K562 (cell line): ENCODE measurements around the gene SPATA33. TPM values are rescaled to one million over a fixed set of nuclear protein-coding genes. Genes with fewer than 3 reads are reported as not detected.
A peak's percentile ranks its signal among the peaks of the same experiment; 100 is the strongest.

Experiments used
- ATAC-seq: fragments of 200-7000 bp; cut with Tn5 transposase; 3 replicates; pipeline ENCODE4 v1.9.1; 2020; ENCODE audit warnings: moderate library complexity
- BruUV-seq: library from RNA; stranded (reverse); fragments of 400-500 nt; replicated peaks from 2 replicates; lab custom pipeline; 2021; lab: Mats Ljungman, UMichigan
- CTCF ChIA-PET: fragments of 300-600 bp; formaldehyde crosslinking; extraction: SDS; loops from one replicate; lab custom pipeline; 2021; ENCODE audit warnings: low intra/inter-chr PET ratio; lab: Yijun Ruan, JAX
- POLR2A ChIA-PET: fragments of 300-600, 350-650 bp; sonication (Branson Sonifier 250); formaldehyde crosslinking; extraction: SDS; loops from one replicate; lab custom pipeline; 2021; ENCODE audit warnings: antibody characterized with exemption, inconsistent platforms; lab: Yijun Ruan, JAX
- DNase-seq, 4 experiments: peaks; one replicate each; pipeline versions ENCODE4 v3.0.0 to v3.0.0-alpha.2; 2011 to 2018; ENCODE audit warnings: low spot score in 3 of 4, mixed read lengths in 3 of 4; ENCODE audit errors: extremely low read depth in 1 of 4
- FAIRE-seq: peaks from 2 replicates; lab custom pipeline; 2011; peaks lifted over from hg19 to GRCh38; lab: Jason Lieb, UNC
- H2AFZ ChIP-seq: 2 replicates; pipeline ENCODE4 v1.6.0; 2011; ENCODE audit warnings: low read depth, low read length, control low read depth, inconsistent platforms
- H3K27ac ChIP-seq: fragments of 200-600 bp; 3 replicates; pipeline ENCODE4 v1.8.0; 2011; ENCODE audit warnings: low read depth, mild to moderate bottlenecking, control low read depth, inconsistent platforms, low read length, moderate library complexity, mixed read lengths; ENCODE audit errors: extremely low read depth
- H3K27me3 ChIP-seq, 2 experiments: fragments of 300-600 bp in 1 of 2; 2 replicates in 1 of 2; 3 replicates in 1 of 2; pipeline versions ENCODE4 v1.6.0 to v1.8.0; 2011; ENCODE audit warnings: inconsistent platforms in 2 of 2, low read length in 2 of 2, mild to moderate bottlenecking in 1 of 2, mixed read lengths in 1 of 2, moderate library complexity in 1 of 2; ENCODE audit not compliant: control insufficient read depth in 2 of 2, insufficient read depth in 2 of 2
- H3K36me3 ChIP-seq: fragments of 300-600 bp; 3 replicates; pipeline ENCODE4 v1.8.0; 2011; ENCODE audit warnings: mild to moderate bottlenecking, low read length, inconsistent platforms; ENCODE audit not compliant: control insufficient read depth, insufficient read depth
- H3K4me1 ChIP-seq, 2 experiments: fragments of 200-600 bp in 1 of 2; replicated peaks in 1 of 2; 2 replicates in 1 of 2; 3 replicates in 1 of 2; pipeline versions ENCODE4 v1.5.1 to v1.8.0; 2011; ENCODE audit warnings: inconsistent platforms in 2 of 2, low read length in 2 of 2, mild to moderate bottlenecking in 1 of 2, mixed read lengths in 1 of 2, moderate library complexity in 1 of 2; ENCODE audit not compliant: control insufficient read depth in 2 of 2, insufficient read depth in 2 of 2
- H3K4me2 ChIP-seq: 2 replicates; pipeline ENCODE4 v1.6.1; 2011; ENCODE audit warnings: low read length, control low read depth, inconsistent platforms, mixed read lengths; ENCODE audit not compliant: insufficient read depth
- H3K4me3 ChIP-seq: fragments of 200-600 bp; sonication (generic), shearing (Covaris generic); 2 replicates; pipeline ENCODE4 v1.5.1; 2016; ENCODE audit warnings: control low read depth, inconsistent platforms
- H3K79me2 ChIP-seq: fragments of 200-600 bp; 3 replicates; pipeline ENCODE4 v1.8.0; 2011; ENCODE audit warnings: low read length, inconsistent platforms; ENCODE audit not compliant: control insufficient read depth, insufficient read depth
- H3K9ac ChIP-seq, 2 experiments: 2 replicates each; pipeline versions ENCODE4 v1.6.0 to v1.6.1; 2011; ENCODE audit warnings: low read depth in 2 of 2, low read length in 2 of 2, control low read depth in 1 of 2, inconsistent platforms in 1 of 2, mild to moderate bottlenecking in 1 of 2, mixed read lengths in 1 of 2; ENCODE audit not compliant: insufficient read depth in 1 of 2
- H3K9me1 ChIP-seq: one replicate; pipeline ENCODE4 v1.6.0; 2011; ENCODE audit warnings: inconsistent platforms, mild to moderate bottlenecking, low read length, moderate library complexity; ENCODE audit not compliant: control insufficient read depth, insufficient read depth
- H3K9me3 ChIP-seq: replicated peaks from 2 replicates; pipeline ENCODE4 v1.5.1; 2011; ENCODE audit warnings: low read depth, low read length, inconsistent platforms; ENCODE audit not compliant: control insufficient read depth, insufficient read depth
- H4K20me1 ChIP-seq: replicated peaks from 2 replicates; pipeline ENCODE4 v1.6.1; 2011; ENCODE audit warnings: low read length, inconsistent platforms, mixed read lengths; ENCODE audit not compliant: control insufficient read depth, insufficient read depth
- EP400 ChIP-seq: fragments of 450-650 bp; IDR thresholded peaks from 2 replicates; pipeline ENCODE4 v1.6.1; 2017; ENCODE audit warnings: antibody characterized with exemption, mild to moderate bottlenecking, moderate library complexity
- GABPA ChIP-seq: fragments of 200-800 bp; sonication (Bioruptor generic); conservative IDR thresholded peaks from 2 replicates; pipeline ENCODE4 v1.6.1; 2016; ENCODE audit warnings: low read depth, missing genetic modification characterization, missing compliant biosample characterization
- HMGN3 ChIP-seq: IDR thresholded peaks from 2 replicates; pipeline ENCODE4 v1.6.1; 2011; ENCODE audit warnings: borderline replicate concordance, low read depth, mild to moderate bottlenecking, mixed read lengths, low read length; ENCODE audit not compliant: insufficient read length; ENCODE audit errors: extremely low read depth
- MTF1 ChIP-seq: fragments of 250-450 bp; sonication (Bioruptor Pico); IDR thresholded peaks from 2 replicates; pipeline ENCODE4 v1.9.0; 2021; ENCODE audit warnings: moderate library complexity, mild to moderate bottlenecking, inconsistent platforms, borderline replicate concordance
- POLR2G ChIP-seq: fragments of 200-400 bp; formaldehyde crosslinking; IDR thresholded peaks from 2 replicates; pipeline ENCODE4 v1.6.1; 2017; ENCODE audit warnings: low read depth, mild to moderate bottlenecking, antibody characterized with exemption, low read length, moderate library complexity
- WGBS: fragments of 100-300 bp; shearing (Covaris generic); methylation state at CpG from one replicate; pipeline ENCODE4 v1.1.6; 2016; ENCODE audit warnings: low coverage, mixed read lengths; ENCODE audit not compliant: insufficient coverage; ENCODE audit errors: missing lambda C conversion rate; 5-methylcytosine and 5-hydroxymethylcytosine counted together
- in situ Hi-C: fragments of 300-500 bp; cut with MboI; formaldehyde crosslinking; loops from 4 replicates; pipeline ENCODE4 v1.15.0; 2018; ENCODE audit warnings: inconsistent platforms, mixed read lengths
- intact Hi-C: fragments of 100-400 bp; cut with micrococcal nuclease; formaldehyde crosslinking; loops from 2 replicates; pipeline ENCODE4 v1.14.2; 2022
- polyA plus RNA-seq, 8 experiments: library from polyadenylated mRNA; depleted of rRNA in 4 of 8; stranded (reverse) in 5 of 8; unstranded in 3 of 8; fragments of >200 nt; fragmentation: Nextera tagmentation in 2 of 8; fragmentation: Illumina TruSeq in 1 of 8; extraction: Ambion mirVana in 2 of 8; extraction: Trizol in 1 of 8; gene quantifications; 2 replicates each; pipeline versions ENCODE4 v1.2.1 to v1.2.3, GENCODE V29; 2011 to 2014; ENCODE audit warnings: inconsistent platforms in 1 of 8, missing spikeins in 1 of 8
- total RNA-seq, 7 experiments: library from RNA; depleted of rRNA in 6 of 7; stranded (reverse); fragments of >200 nt in 6 of 7; fragmentation: Illumina TruSeq in 2 of 7; extraction: Trizol in 2 of 7; gene quantifications; 2 replicates each; pipeline versions ENCODE4 v1.2.1 to v1.2.3, GENCODE V29; 2011 to 2021; ENCODE audit warnings: low replicate concordance in 1 of 7
- TF ChIP-seq, protein P1 (sequence below): fragments of 450-650 bp; IDR thresholded peaks from 2 replicates; pipeline ENCODE4 v1.6.1; 2017; ENCODE audit warnings: mild to moderate bottlenecking, moderate library complexity
- TF ChIP-seq, protein P2 (sequence below): fragments of 450-650 bp; IDR thresholded peaks from 2 replicates; pipeline ENCODE4 v1.6.1; 2018; ENCODE audit warnings: mild to moderate bottlenecking, low read depth; ENCODE audit not compliant: partially characterized antibody

SPATA33 gene
- total and polyA plus RNA-seq, 9 of the 15 experiments (the other 6 are each of a cell fraction or from before 2014, with no cell fraction given): 4.0 to 20.0 (median 11.8) TPM

DNA sequence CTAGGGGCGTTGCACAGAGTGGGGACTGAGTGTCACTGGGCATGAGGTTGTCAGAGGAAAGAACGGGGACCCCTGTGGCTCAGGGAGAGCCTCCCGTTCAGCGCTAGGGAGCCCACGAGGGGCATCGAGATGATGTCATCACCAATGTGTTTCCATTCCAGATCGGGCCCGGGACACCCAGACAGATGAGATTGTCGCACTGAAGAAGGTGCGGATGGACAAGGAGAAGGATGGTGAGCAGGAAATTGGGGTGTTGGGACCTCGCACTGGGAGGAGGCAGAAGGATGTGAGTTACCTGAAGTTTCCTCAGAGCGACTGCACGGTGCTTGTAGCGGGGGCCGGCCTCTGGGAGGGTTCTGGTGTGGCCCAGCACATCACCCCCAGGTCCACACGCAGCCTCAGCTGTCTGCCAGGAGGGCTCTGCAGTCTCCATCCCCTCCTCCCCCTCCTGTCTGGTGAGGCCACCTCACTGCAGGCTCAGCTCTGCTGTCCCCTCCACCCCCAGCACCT lies 32.8 kb downstream of the SPATA33 start (continued):
- TF ChIP-seq, protein P1, sequence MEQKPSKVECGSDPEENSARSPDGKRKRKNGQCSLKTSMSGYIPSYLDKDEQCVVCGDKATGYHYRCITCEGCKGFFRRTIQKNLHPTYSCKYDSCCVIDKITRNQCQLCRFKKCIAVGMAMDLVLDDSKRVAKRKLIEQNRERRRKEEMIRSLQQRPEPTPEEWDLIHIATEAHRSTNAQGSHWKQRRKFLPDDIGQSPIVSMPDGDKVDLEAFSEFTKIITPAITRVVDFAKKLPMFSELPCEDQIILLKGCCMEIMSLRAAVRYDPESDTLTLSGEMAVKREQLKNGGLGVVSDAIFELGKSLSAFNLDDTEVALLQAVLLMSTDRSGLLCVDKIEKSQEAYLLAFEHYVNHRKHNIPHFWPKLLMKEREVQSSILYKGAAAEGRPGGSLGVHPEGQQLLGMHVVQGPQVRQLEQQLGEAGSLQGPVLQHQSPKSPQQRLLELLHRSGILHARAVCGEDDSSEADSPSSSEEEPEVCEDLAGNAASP: no peak
- no peak for TF ChIP-seq GABPA
- TF ChIP-seq, protein P2, sequence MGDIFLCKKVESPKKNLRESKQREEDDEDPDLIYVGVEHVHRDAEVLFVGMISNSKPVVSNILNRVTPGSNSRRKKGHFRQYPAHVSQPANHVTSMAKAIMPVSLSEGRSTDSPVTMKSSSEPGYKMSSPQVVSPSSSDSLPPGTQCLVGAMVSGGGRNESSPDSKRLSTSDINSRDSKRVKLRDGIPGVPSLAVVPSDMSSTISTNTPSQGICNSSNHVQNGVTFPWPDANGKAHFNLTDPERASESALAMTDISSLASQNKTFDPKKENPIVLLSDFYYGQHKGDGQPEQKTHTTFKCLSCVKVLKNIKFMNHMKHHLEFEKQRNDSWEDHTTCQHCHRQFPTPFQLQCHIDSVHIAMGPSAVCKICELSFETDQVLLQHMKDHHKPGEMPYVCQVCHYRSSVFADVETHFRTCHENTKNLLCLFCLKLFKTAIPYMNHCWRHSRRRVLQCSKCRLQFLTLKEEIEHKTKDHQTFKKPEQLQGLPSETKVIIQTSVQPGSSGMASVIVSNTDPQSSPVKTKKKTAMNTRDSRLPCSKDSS: no peak

DNA sequence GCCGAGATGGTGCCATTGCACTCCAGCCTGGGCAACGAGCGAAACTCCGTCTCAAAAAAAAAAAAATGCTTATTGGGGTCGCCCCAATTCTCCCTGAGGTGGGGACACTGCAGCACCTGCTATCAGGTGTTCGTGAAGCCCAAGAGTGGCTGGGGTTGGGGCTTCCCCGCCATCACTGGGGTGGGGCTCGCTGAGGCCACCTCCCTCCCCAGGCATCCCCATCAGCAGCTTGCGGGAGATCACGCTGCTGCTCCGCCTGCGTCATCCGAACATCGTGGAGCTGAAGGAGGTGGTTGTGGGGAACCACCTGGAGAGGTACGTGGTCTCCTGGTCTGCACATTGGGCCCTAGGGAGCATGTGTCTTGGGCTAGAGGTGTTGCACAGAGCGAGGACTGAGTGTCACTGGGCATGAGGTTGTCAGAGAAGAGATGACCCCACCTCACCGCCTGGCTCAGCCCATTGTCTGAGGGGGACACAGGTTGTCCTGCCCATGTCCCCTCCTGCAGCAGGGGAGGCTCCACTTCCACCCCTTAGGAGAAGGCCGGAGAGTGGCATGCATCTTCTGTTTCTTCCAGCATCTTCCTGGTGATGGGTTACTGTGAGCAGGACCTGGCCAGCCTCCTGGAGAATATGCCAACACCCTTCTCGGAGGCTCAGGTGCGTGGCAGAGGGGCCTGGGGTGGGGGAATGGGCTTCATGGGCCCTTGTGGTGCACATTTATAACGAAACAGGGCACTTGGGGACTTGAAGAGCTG lies 33.8 kb downstream of the SPATA33 start:
- POLR2A ChIA-PET: interaction anchor here (0.6 kb wide), 1 partner anchor 9 kb away, joined by 3 read pairs; no protein-coding TSS in a partner anchor
- in situ Hi-C loops: no loop called here

More for the DNA sequence above, 33.8 kb downstream of the SPATA33 start:
- TF ChIP-seq POLR2G: 0 out of 2 replicates have a peak, but pooled peaks have one; percentile 9
- no peak for TF ChIP-seq EP400
- TF ChIP-seq MTF1 (CRISPR knock-in tag): no peak
- no peak for TF ChIP-seq HMGN3
- no TSS peak for BruUV-seq
- Histone ChIP-seq H3K4me1 (peaks cover 6 to 52% of the 10 kb centered on the region in 2 experiments), H3K27me3 (no peaks in the 10 kb centered on the region), H3K4me2 (no peak overlapping the region), H3K9me1 (no peaks in the 10 kb centered on the region), H3K9ac (no peak overlapping the region), H3K9me3 (no peaks in the 10 kb centered on the region), H2AFZ (no peak overlapping the region), H3K79me2 (peaks cover 25% of the 10 kb centered on the region), H3K27ac (no peak overlapping the region), H3K4me3 (no peak overlapping the region), H4K20me1 (0 out of 2 replicates have a peak, but pooled peaks cover 7% of the 10 kb centered on the region), H3K36me3 (peaks cover 76% of the 10 kb centered on the region; the same call in 2 of the 3 replicates)
- WGBS: 93% methylated on average over 18 of the region's 21 CpGs
- no peak for FAIRE-seq
- intact Hi-C loops: no loop called here
- no peak for DNase-seq
- CTCF ChIA-PET: no interaction called here
- ATAC-seq: no peak
